Transverse colon (tissue), 3 donors: ENCODE results near the gene SMPX.

Source experiments
- CTCF ChIP-seq, 5 experiments: fragments of 200-600 bp in 3 of 5; fragments of 450-650 bp in 2 of 5; sonication (generic) in 3 of 5; IDR thresholded peaks; 1 replicate in 2 of 5; 2 replicates in 3 of 5; pipeline ENCODE4 v1.5.1; 2016 to 2017; ENCODE audit warnings: antibody characterized with exemption in 5 of 5, inconsistent platforms in 3 of 5, mild to moderate bottlenecking in 2 of 5, moderate library complexity in 1 of 5
- POLR2A ChIP-seq: fragments of 450-650 bp; IDR thresholded peaks from one replicate; pipeline ENCODE4 v1.6.1; 2016; ENCODE audit warnings: antibody characterized with exemption, mild to moderate bottlenecking, moderate library complexity

- TF ChIP-seq CTCF (IDR thresholded peaks at IDR 0.05): no peak
- TF ChIP-seq POLR2A: no peak
Measured at GRCh38 chrX:21725916-21726315, 32.0 kb downstream of the SMPX start.
